Keratinocyte (primary cell): ENCODE measurements around the gene PSMB2. TPM values are rescaled to one million over a fixed set of nuclear protein-coding genes. Genes with fewer than 3 reads are reported as not detected.
"Not testable (repeated sequence)": the region's sequence is repeated elsewhere in the genome, so short reads cannot be mapped to it uniquely, and the experiment has no call there.

Source experiments
- DNase-seq: peaks from one replicate; pipeline ENCODE4 v3.0.0-alpha.2; 2011; ENCODE audit warnings: low read depth, missing footprints, low spot score
- FAIRE-seq: peaks from 2 replicates; lab custom pipeline; 2011; peaks lifted over from hg19 to GRCh38; lab: Jason Lieb, UNC
- H2AFZ ChIP-seq: 2 replicates; pipeline ENCODE4 v1.6.0; 2012; ENCODE audit warnings: low read length, control low read depth, inconsistent platforms; ENCODE audit not compliant: control insufficient read depth
- H3K27ac ChIP-seq: 2 replicates; pipeline ENCODE4 v1.5.1; 2011; ENCODE audit warnings: low read length; ENCODE audit not compliant: control insufficient read depth, insufficient read depth
- H3K27me3 ChIP-seq: 3 replicates; pipeline ENCODE4 v1.6.0; 2011; ENCODE audit warnings: low read length; ENCODE audit not compliant: control insufficient read depth, insufficient read depth; ENCODE audit errors: extremely low read depth
- H3K36me3 ChIP-seq, 2 experiments: 2 replicates in 1 of 2; 3 replicates in 1 of 2; pipeline ENCODE4 v1.5.1; 2011; ENCODE audit warnings: low read length in 2 of 2, mild to moderate bottlenecking in 1 of 2; ENCODE audit not compliant: control insufficient read depth in 2 of 2, insufficient read depth in 2 of 2; ENCODE audit errors: extremely low read depth in 1 of 2
- H3K4me1 ChIP-seq: 3 replicates; pipeline ENCODE4 v1.5.1; 2011; ENCODE audit warnings: low read length; ENCODE audit not compliant: control insufficient read depth, insufficient read depth; ENCODE audit errors: extremely low read depth
- H3K4me2 ChIP-seq: 3 replicates; pipeline ENCODE4 v1.6.0; 2011; ENCODE audit warnings: low read depth, low read length; ENCODE audit not compliant: control insufficient read depth, insufficient read depth; ENCODE audit errors: extremely low read depth
- H3K4me3 ChIP-seq, 3 experiments: fragments of 200-600 bp in 1 of 3; sonication (generic) in 1 of 3; 2 replicates in 2 of 3; 3 replicates in 1 of 3; pipeline ENCODE4 v1.5.1; 2011 to 2016; ENCODE audit warnings: low read length in 3 of 3, mild to moderate bottlenecking in 3 of 3, control low read depth in 2 of 3, inconsistent platforms in 1 of 3, low read depth in 1 of 3, mixed read lengths in 1 of 3, mixed run types in 1 of 3, moderate library complexity in 1 of 3; ENCODE audit not compliant: control insufficient read depth in 2 of 3, insufficient read depth in 2 of 3; ENCODE audit errors: extremely low read depth in 1 of 3
- H3K79me2 ChIP-seq: 2 replicates; pipeline ENCODE4 v1.6.0; 2012; ENCODE audit warnings: low read length; ENCODE audit not compliant: control insufficient read depth, insufficient read depth
- H3K9ac ChIP-seq: 3 replicates; pipeline ENCODE4 v1.6.0; 2011; ENCODE audit warnings: low read length; ENCODE audit not compliant: control insufficient read depth, insufficient read depth; ENCODE audit errors: extremely low read depth
- H3K9me1 ChIP-seq: 3 replicates; pipeline ENCODE4 v1.6.0; 2011; ENCODE audit warnings: low read length; ENCODE audit not compliant: control insufficient read depth, insufficient read depth; ENCODE audit errors: extremely low read depth
- H3K9me3 ChIP-seq: 2 replicates; pipeline ENCODE4 v1.5.1; 2012; ENCODE audit warnings: low read depth, low read length; ENCODE audit not compliant: control insufficient read depth
- H4K20me1 ChIP-seq: 3 replicates; pipeline ENCODE4 v1.6.0; 2011; ENCODE audit warnings: low read length; ENCODE audit not compliant: control insufficient read depth, insufficient read depth; ENCODE audit errors: extremely low read depth
- EZH2 ChIP-seq: IDR thresholded peaks from one replicate; pipeline ENCODE4 v1.6.1; 2012; ENCODE audit warnings: inconsistent platforms, mild to moderate bottlenecking, low read length, moderate library complexity
- dilution Hi-C: fragments of 300-500 bp; cut with MboI; formaldehyde crosslinking; loops from one replicate; pipeline ENCODE4 v1.7.0; 2020; ENCODE audit warnings: low sequenced_read_pairs; ENCODE audit not compliant: extremely low pct_ligation_motif_present
- polyA minus RNA-seq, 3 experiments: library from RNA; depleted of rRNA, polyadenylated mRNA; stranded (reverse); fragments of >200 nt; gene quantifications; 1 replicate in 1 of 3; 2 replicates in 1 of 3; 3 replicates in 1 of 3; pipeline ENCODE4 v1.2.3, GENCODE V29; 2011
- polyA plus RNA-seq, 5 experiments: library from polyadenylated mRNA; depleted of rRNA in 3 of 5; stranded (reverse) in 3 of 5; stranded (forward) in 1 of 5; unstranded in 1 of 5; fragments of >200 nt; gene quantifications; 1 replicate in 1 of 5; 2 replicates in 3 of 5; 3 replicates in 1 of 5; pipeline versions ENCODE4 v1.2.1 to v1.2.3, GENCODE V29; 2011 to 2012; ENCODE audit warnings: missing spikeins in 2 of 5, low read depth in 1 of 5, low replicate concordance in 1 of 5
- TF ChIP-seq, protein P1 (sequence below), 3 experiments: IDR thresholded peaks in 1 of 3; conservative IDR thresholded peaks in 1 of 3; optimal IDR thresholded peaks in 1 of 3; 2 replicates in 2 of 3; 3 replicates in 1 of 3; pipeline versions ENCODE3 to v1.5.1; 2011; ENCODE audit warnings: low read length in 3 of 3, mild to moderate bottlenecking in 3 of 3, moderate library complexity in 2 of 3, control low read depth in 1 of 3, inconsistent platforms in 1 of 3; ENCODE audit not compliant: insufficient read depth in 2 of 3; ENCODE audit errors: extremely low read depth in 1 of 3

PSMB2 gene
- polyA plus RNA-seq, result 95.5 to 108 TPM (median 104 TPM) in 3 replicates
- polyA plus RNA-seq (2011; ENCODE audit: low read depth), result 26.2 TPM
- 102 and 128 TPM in 2 replicates for polyA plus RNA-seq (2011; cell fraction: cytosol; rRNA removed)
- 74.8 TPM in 2 replicates for polyA plus RNA-seq (2011; cell fraction: nucleus; rRNA removed)
- polyA plus RNA-seq (2012; ENCODE audit: low replicate concordance), result 73.9 and 101 TPM in 2 replicates
- 92.0 to 180 TPM (median 99.6 TPM) in 3 replicates for polyA minus RNA-seq
- 96.1 TPM for polyA minus RNA-seq (2011; cell fraction: cytosol; rRNA and poly(A)+ RNA removed)
- polyA minus RNA-seq (2011; cell fraction: nucleus; rRNA and poly(A)+ RNA removed), result 21.3 and 38.9 TPM in 2 replicates

DNA sequence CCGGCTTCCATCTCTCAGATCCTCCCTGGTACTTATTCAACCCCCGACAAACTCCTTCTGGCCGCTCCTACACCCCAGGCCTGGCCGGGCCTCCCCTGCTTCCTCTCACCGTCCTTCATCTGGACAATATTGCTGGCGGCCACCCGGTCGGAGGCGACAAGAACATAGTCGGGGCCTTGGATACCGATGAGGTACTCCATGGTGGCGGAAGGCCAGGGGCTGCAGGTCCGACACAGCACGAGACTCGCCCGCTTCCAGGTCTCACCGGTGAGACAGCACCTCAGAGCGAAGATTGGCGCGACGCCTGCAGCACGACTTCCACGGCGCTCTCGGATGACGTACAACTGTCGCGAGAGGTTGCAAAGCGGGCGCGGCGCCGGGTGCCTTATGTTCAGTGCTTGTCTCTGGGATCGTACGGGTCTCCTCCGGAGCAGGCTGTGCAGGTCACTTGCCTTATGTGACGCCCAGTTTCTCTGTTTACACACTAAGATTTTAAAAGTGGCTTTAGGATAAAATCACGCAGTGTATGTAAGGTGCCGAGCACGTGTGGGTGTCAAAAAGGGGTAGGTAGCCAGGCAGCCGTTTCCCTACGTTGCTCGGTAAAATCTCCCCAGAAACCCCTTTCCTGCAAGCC is at the start of gene PSMB2:
PSMB2 (minus strand) TSS at position 294 of the 634 bp plus-strand sequence; CDS start at position 200, 94 bp downstream.
- H2AFZ ChIP-seq, result peak within 1 kb of the TSS; percentile 94
- H3K4me3 ChIP-seq, result peak within 1 kb of the TSS; percentile 89 to 98 (median 95)
- peak within 1 kb of the TSS; percentile 99 for H3K9ac ChIP-seq
- H3K27ac ChIP-seq, result peak within 1 kb of the TSS; percentile 99
- H3K4me2 ChIP-seq, result peak within 1 kb of the TSS; percentile 86
- DNase-seq (peak; percentile 80), FAIRE-seq (no peak)
- H3K27me3 ChIP-seq, result peaks cover 7% of the 10 kb centered on the region
- H3K9me1 ChIP-seq, result no peaks in the 10 kb centered on the region
- dilution Hi-C loops, result no loop called here
- H3K79me2 ChIP-seq, result peaks cover 48% of the 10 kb centered on the region
- H4K20me1 ChIP-seq, result peaks cover 3% of the 10 kb centered on the region
- no peaks in the 10 kb centered on the region for H3K9me3 ChIP-seq
- peaks cover 18% of the 10 kb centered on the region for H3K4me1 ChIP-seq
- TF ChIP-seq, protein P1, sequence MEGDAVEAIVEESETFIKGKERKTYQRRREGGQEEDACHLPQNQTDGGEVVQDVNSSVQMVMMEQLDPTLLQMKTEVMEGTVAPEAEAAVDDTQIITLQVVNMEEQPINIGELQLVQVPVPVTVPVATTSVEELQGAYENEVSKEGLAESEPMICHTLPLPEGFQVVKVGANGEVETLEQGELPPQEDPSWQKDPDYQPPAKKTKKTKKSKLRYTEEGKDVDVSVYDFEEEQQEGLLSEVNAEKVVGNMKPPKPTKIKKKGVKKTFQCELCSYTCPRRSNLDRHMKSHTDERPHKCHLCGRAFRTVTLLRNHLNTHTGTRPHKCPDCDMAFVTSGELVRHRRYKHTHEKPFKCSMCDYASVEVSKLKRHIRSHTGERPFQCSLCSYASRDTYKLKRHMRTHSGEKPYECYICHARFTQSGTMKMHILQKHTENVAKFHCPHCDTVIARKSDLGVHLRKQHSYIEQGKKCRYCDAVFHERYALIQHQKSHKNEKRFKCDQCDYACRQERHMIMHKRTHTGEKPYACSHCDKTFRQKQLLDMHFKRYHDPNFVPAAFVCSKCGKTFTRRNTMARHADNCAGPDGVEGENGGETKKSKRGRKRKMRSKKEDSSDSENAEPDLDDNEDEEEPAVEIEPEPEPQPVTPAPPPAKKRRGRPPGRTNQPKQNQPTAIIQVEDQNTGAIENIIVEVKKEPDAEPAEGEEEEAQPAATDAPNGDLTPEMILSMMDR (optimal IDR thresholded peaks at IDR 0.05 in 1 of 3, IDR thresholded peaks at IDR 0.05 in 1 of 3, conservative IDR thresholded peaks at IDR 0.05 in 1 of 3; ENCODE audit: extremely low read depth in 1 of 3, insufficient read depth in 2 of 3, low read length in 3 of 3), result no peak
- TF ChIP-seq EZH2, result no peak
- no peaks in the 10 kb centered on the region for H3K36me3 ChIP-seq

DNA sequence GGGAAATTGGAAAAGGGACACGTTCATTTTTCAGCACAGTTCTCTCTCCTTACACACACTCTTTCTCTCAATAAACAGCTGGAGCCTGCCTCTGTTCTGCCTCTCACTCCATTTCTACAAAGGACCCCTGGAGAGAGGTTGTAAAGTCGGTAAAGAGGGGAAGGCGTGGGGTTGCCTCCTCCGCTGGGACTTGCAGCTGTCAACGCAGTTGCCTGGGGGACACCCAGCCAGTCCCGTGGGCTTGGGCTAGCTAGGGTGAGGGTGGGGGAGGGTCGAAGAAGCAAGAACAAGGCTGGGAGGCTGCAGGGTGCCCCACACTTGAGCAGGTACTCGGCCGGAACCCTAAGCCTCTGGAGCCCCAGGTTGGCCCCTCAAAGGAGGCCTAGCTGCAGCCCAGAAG is 49.8 kb upstream of the PSMB2 start:
- Histone ChIP-seq H3K9me3 (no peaks in the 10 kb centered on the region), H3K27ac (no peak overlapping the region), H3K79me2 (no peaks in the 10 kb centered on the region), H3K36me3 (no peaks in the 10 kb centered on the region), H3K9me1 (no peaks in the 10 kb centered on the region), H3K4me1 (no peaks in the 10 kb centered on the region), H4K20me1 (no peaks in the 10 kb centered on the region), H3K4me3 (no peak overlapping the region), H3K4me2 (no peak overlapping the region), H3K9ac (no peak overlapping the region), H3K27me3 (peaks cover 8% of the 10 kb centered on the region), H2AFZ (no peak overlapping the region)
- dilution Hi-C loops, result no loop called here
- DNase-seq, result no peak
- FAIRE-seq, result no peak
- TF ChIP-seq, protein P1 (optimal IDR thresholded peaks at IDR 0.05 in 1 of 3, IDR thresholded peaks at IDR 0.05 in 1 of 3, conservative IDR thresholded peaks at IDR 0.05 in 1 of 3; ENCODE audit: extremely low read depth in 1 of 3, insufficient read depth in 2 of 3, low read length in 3 of 3), result no peak
- TF ChIP-seq EZH2, result no peak

DNA sequence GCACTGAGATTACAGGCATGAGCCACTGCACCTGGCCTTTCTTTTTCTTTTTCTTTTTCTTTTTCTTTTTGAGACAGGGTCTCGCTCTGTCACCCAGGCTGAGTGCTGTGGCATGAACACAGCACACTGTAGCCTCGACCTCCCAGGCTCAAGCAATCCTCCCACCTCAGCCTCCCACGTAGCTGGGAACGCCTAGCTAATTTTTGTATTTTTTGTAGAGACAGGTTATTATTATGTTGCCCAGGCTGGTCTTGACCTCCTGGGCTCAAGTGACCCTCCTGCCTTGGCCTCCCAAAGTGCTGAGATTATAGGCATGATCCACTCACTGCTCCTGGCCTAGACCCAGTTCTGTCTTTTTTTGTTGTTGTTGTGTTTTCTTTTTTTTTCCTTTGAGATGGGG is 48.8 kb upstream of the PSMB2 start:
- FAIRE-seq, H3K27me3 ChIP-seq, H3K4me3 ChIP-seq, dilution Hi-C loops, H2AFZ ChIP-seq, H3K36me3 ChIP-seq, H3K9me3 ChIP-seq, H3K79me2 ChIP-seq, DNase-seq, H4K20me1 ChIP-seq, H3K4me2 ChIP-seq, H3K9me1 ChIP-seq, H3K27ac ChIP-seq, H3K4me1 ChIP-seq, H3K9ac ChIP-seq: not testable (repeated sequence)
